ENCODE data around the gene ZC3H7B. TPM values are rescaled to one million over a fixed set of nuclear protein-coding genes. Genes with fewer than 3 reads are reported as not detected.
"Not testable (repeated sequence)": the region's sequence is repeated elsewhere in the genome, so short reads cannot be mapped to it uniquely, and the experiment has no call there.

Gene ZC3H7B
- 64.1 and 83.8 TPM in 2 replicates for total RNA-seq (2014; rRNA removed; shearing (Covaris generic); ENCODE audit: low replicate concordance)

GRCh38 chr22:41301085-41302020, at the start of gene ZC3H7B:
Gene ZC3H7B (plus strand): TSS chr22:41301525. CDS start chr22:41320661, 19,136 bp downstream.
- in situ Hi-C loops (cut with HindIII; ENCODE audit: low pct_unique_long_range_greater_than_20kb, low sequenced_read_pairs), result no loop called here
- peak; percentile 64 for DNase-seq (ENCODE audit: low read depth)

GRCh38 chr22:41252365-41252764, 49.0 kb upstream of the ZC3H7B start:
- in situ Hi-C loops (cut with HindIII; ENCODE audit: low pct_unique_long_range_greater_than_20kb, low sequenced_read_pairs), result no loop called here
- DNase-seq (ENCODE audit: low read depth), result no peak

- in situ Hi-C loops (cut with HindIII; ENCODE audit: low pct_unique_long_range_greater_than_20kb, low sequenced_read_pairs), result no loop called here
- no peak for DNase-seq (ENCODE audit: low read depth)
Measured at GRCh38 chr22:41254230-41254629, 47.1 kb upstream of the ZC3H7B start.

- DNase-seq (ENCODE audit: low read depth), result peak; percentile 74
- in situ Hi-C loops (cut with HindIII; ENCODE audit: low pct_unique_long_range_greater_than_20kb, low sequenced_read_pairs), result no loop called here
Measured at GRCh38 chr22:41256254-41257253, 44.8 kb upstream of the ZC3H7B start.

GRCh38 chr22:41257696-41258095, 43.6 kb upstream of the ZC3H7B start:
- no peak for DNase-seq (ENCODE audit: low read depth)
- in situ Hi-C loops (cut with HindIII; ENCODE audit: low pct_unique_long_range_greater_than_20kb, low sequenced_read_pairs), result no loop called here

GRCh38 chr22:41259756-41260155, 41.6 kb upstream of the ZC3H7B start:
- in situ Hi-C loops (cut with HindIII; ENCODE audit: low pct_unique_long_range_greater_than_20kb, low sequenced_read_pairs); DNase-seq (ENCODE audit: low read depth): not testable (repeated sequence)

GRCh38 chr22:41260871-41261270, 40.5 kb upstream of the ZC3H7B start:
- in situ Hi-C loops (cut with HindIII; ENCODE audit: low pct_unique_long_range_greater_than_20kb, low sequenced_read_pairs), result no loop called here
- no peak for DNase-seq (ENCODE audit: low read depth)

- in situ Hi-C loops (cut with HindIII; ENCODE audit: low pct_unique_long_range_greater_than_20kb, low sequenced_read_pairs), result no loop called here
Measured at GRCh38 chr22:41261541-41262249, 39.6 kb upstream of the ZC3H7B start.

GRCh38 chr22:41262250-41262765, 39.0 kb upstream of the ZC3H7B start:
- in situ Hi-C loops (cut with HindIII; ENCODE audit: low pct_unique_long_range_greater_than_20kb, low sequenced_read_pairs), result no loop called here
- no peak for DNase-seq (ENCODE audit: low read depth)

More at GRCh38 chr22:41261541-41262249, 39.6 kb upstream of the ZC3H7B start:
- no peak for DNase-seq (ENCODE audit: low read depth)

GRCh38 chr22:41263704-41264103, 37.6 kb upstream of the ZC3H7B start:
- peak; percentile 47 for DNase-seq (ENCODE audit: low read depth)
- in situ Hi-C loops (cut with HindIII; ENCODE audit: low pct_unique_long_range_greater_than_20kb, low sequenced_read_pairs), result no loop called here

- DNase-seq (ENCODE audit: low read depth), result no peak
- in situ Hi-C loops (cut with HindIII; ENCODE audit: low pct_unique_long_range_greater_than_20kb, low sequenced_read_pairs), result no loop called here
Measured at GRCh38 chr22:41264408-41264941, 36.9 kb upstream of the ZC3H7B start.

- in situ Hi-C loops (cut with HindIII; ENCODE audit: low pct_unique_long_range_greater_than_20kb, low sequenced_read_pairs), result no loop called here
- DNase-seq (ENCODE audit: low read depth), result no peak
Measured at GRCh38 chr22:41267958-41268357, 33.4 kb upstream of the ZC3H7B start.

- DNase-seq (ENCODE audit: low read depth), result no peak
- in situ Hi-C loops (cut with HindIII; ENCODE audit: low pct_unique_long_range_greater_than_20kb, low sequenced_read_pairs), result no loop called here
Measured at GRCh38 chr22:41271787-41272186, 29.5 kb upstream of the ZC3H7B start.

GRCh38 chr22:41273128-41273527, 28.2 kb upstream of the ZC3H7B start:
- in situ Hi-C loops (cut with HindIII; ENCODE audit: low pct_unique_long_range_greater_than_20kb, low sequenced_read_pairs), result no loop called here
- DNase-seq (ENCODE audit: low read depth), result no peak

GRCh38 chr22:41274856-41275255, 26.5 kb upstream of the ZC3H7B start:
- no peak for DNase-seq (ENCODE audit: low read depth)
- in situ Hi-C loops (cut with HindIII; ENCODE audit: low pct_unique_long_range_greater_than_20kb, low sequenced_read_pairs), result no loop called here

GRCh38 chr22:41280065-41280464, 21.3 kb upstream of the ZC3H7B start:
- DNase-seq (ENCODE audit: low read depth), result no peak
- in situ Hi-C loops (cut with HindIII; ENCODE audit: low pct_unique_long_range_greater_than_20kb, low sequenced_read_pairs), result no loop called here

- DNase-seq (ENCODE audit: low read depth), result no peak
- in situ Hi-C loops (cut with HindIII; ENCODE audit: low pct_unique_long_range_greater_than_20kb, low sequenced_read_pairs), result no loop called here
Measured at GRCh38 chr22:41280854-41281253, 20.5 kb upstream of the ZC3H7B start.

GRCh38 chr22:41284465-41284864, 16.9 kb upstream of the ZC3H7B start:
- in situ Hi-C loops (cut with HindIII; ENCODE audit: low pct_unique_long_range_greater_than_20kb, low sequenced_read_pairs), result no loop called here
- DNase-seq (ENCODE audit: low read depth), result no peak
